ENCODE measurements around the gene MBOAT1.
"Not testable (repeated sequence)": the region's sequence is repeated elsewhere in the genome, so short reads cannot be mapped to it uniquely, and the experiment has no call there.

MBOAT1 gene

DNA sequence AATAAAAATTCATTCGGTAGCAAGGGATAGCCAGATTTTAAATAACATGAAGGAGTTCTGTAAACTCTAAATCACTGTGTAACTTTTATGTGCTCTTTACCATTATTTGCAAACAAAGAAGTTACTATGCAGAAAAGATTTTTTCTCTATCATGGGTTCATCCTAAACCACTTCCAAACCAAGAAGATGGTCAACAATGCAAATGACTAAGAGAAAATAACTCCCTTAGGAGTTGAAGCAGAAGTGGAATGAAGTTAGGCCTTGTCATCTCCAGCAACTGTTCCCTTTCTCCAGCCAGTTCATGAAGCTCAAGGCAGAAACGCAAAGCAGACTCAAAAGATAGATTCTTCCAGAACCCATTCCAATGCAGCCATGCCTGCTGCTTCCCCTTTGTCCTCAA lies 66.0 kb downstream of the MBOAT1 start:
- no peaks in the 10 kb centered on the region for H3F3A ChIP-seq (ENCODE audit: low read depth)
- no peaks in the 10 kb centered on the region for H3K27me3 ChIP-seq (ENCODE audit: insufficient read depth, low read length, poor library complexity, severe bottlenecking)
- TF ChIP-seq EZH2phosphoT487 (IDR thresholded peaks at IDR 0.05; ENCODE audit: borderline replicate concordance) (no peak), CTCF (conservative IDR thresholded peaks at IDR 0.05; ENCODE audit: low read length) (no peak)
- no peak overlapping the region for H3K4me3 ChIP-seq (ENCODE audit: low read length, poor library complexity, severe bottlenecking)
- H2AFZ ChIP-seq (ENCODE audit: low read length) = no peak overlapping the region
- no peak overlapping the region for H3K9ac ChIP-seq (ENCODE audit: low read depth, low read length, poor library complexity, severe bottlenecking)
- no peaks in the 10 kb centered on the region for H3K9me3 ChIP-seq (ENCODE audit: insufficient read depth, low read depth, low read length)
- H3K9me2 ChIP-seq (replicated peaks; ENCODE audit: low read depth, low read length) = no peaks in the 10 kb centered on the region
- no peaks in the 10 kb centered on the region for H4K20me1 ChIP-seq (ENCODE audit: insufficient read depth, low read length, poor library complexity, severe bottlenecking)
- no peaks in the 10 kb centered on the region for H3K4me1 ChIP-seq (ENCODE audit: insufficient read depth, low read length, poor library complexity, severe bottlenecking)
- H3K36me3 ChIP-seq (ENCODE audit: insufficient read depth, low read length) = peaks cover 20% of the 10 kb centered on the region; the same call in 1 of the 2 replicates
- H3K79me2 ChIP-seq (ENCODE audit: insufficient read depth, low read length) = no peaks in the 10 kb centered on the region
- H3K4me2 ChIP-seq (ENCODE audit: low read depth, low read length, poor library complexity, severe bottlenecking) = no peak overlapping the region

DNA sequence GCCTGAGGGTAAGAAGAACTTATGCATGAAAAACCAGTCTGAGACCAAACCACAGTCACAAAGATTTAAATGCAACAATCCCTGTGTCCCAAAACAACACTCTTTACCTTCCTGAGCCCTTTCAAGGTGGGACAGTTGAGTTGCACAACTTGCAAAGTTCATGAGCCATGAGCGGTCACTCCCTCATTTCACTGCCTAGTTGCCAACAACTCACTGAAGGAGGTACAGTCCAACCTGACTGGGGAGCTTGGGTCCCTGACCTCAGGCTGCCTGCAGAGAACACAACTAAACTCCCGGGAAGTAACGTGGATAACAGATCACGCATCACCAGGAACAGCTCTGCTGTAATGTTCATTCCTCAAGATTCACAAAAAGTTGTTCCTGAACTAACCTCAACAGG lies 69.4 kb downstream of the MBOAT1 start:
- Histone ChIP-seq H3K9me3 (ENCODE audit: insufficient read depth, low read depth, low read length) (no peaks in the 10 kb centered on the region), H3K9ac (ENCODE audit: low read depth, low read length, poor library complexity, severe bottlenecking) (no peak overlapping the region), H3K9me2 (replicated peaks; ENCODE audit: low read depth, low read length) (no peaks in the 10 kb centered on the region), H3F3A (ENCODE audit: low read depth) (no peaks in the 10 kb centered on the region), H4K20me1 (ENCODE audit: insufficient read depth, low read length, poor library complexity, severe bottlenecking) (no peaks in the 10 kb centered on the region), H2AFZ (ENCODE audit: low read length) (no peak overlapping the region), H3K27me3 (ENCODE audit: insufficient read depth, low read length, poor library complexity, severe bottlenecking) (no peaks in the 10 kb centered on the region), H3K36me3 (ENCODE audit: insufficient read depth, low read length) (peaks cover 17% of the 10 kb centered on the region; the same call in 1 of the 2 replicates), H3K4me3 (ENCODE audit: low read length, poor library complexity, severe bottlenecking) (no peak overlapping the region), H3K4me1 (ENCODE audit: insufficient read depth, low read length, poor library complexity, severe bottlenecking) (peaks cover 4% of the 10 kb centered on the region), H3K79me2 (ENCODE audit: insufficient read depth, low read length) (no peaks in the 10 kb centered on the region), H3K4me2 (ENCODE audit: low read depth, low read length, poor library complexity, severe bottlenecking) (no peak overlapping the region)
- no peak for TF ChIP-seq CTCF (conservative IDR thresholded peaks at IDR 0.05; ENCODE audit: low read length)
- no peak for TF ChIP-seq EZH2phosphoT487 (IDR thresholded peaks at IDR 0.05; ENCODE audit: borderline replicate concordance)

- TF ChIP-seq EZH2phosphoT487 (IDR thresholded peaks at IDR 0.05; ENCODE audit: borderline replicate concordance) = no peak
- no peak for TF ChIP-seq CTCF (conservative IDR thresholded peaks at IDR 0.05; ENCODE audit: low read length)
- peaks cover 16% of the 10 kb centered on the region; the same call in 1 of the 2 replicates for H3K36me3 ChIP-seq (ENCODE audit: insufficient read depth, low read length)
- peaks cover 12% of the 10 kb centered on the region for H3K4me1 ChIP-seq (ENCODE audit: insufficient read depth, low read length, poor library complexity, severe bottlenecking)
- H2AFZ ChIP-seq (ENCODE audit: low read length) = no peak overlapping the region
- no peaks in the 10 kb centered on the region for H3K9me3 ChIP-seq (ENCODE audit: insufficient read depth, low read depth, low read length)
- no peaks in the 10 kb centered on the region for H3F3A ChIP-seq (ENCODE audit: low read depth)
- no peaks in the 10 kb centered on the region for H3K79me2 ChIP-seq (ENCODE audit: insufficient read depth, low read length)
- no peak overlapping the region for H3K4me2 ChIP-seq (ENCODE audit: low read depth, low read length, poor library complexity, severe bottlenecking)
- no peak overlapping the region for H3K9ac ChIP-seq (ENCODE audit: low read depth, low read length, poor library complexity, severe bottlenecking)
- H3K9me2 ChIP-seq (replicated peaks; ENCODE audit: low read depth, low read length) = no peaks in the 10 kb centered on the region
- no peaks in the 10 kb centered on the region for H4K20me1 ChIP-seq (ENCODE audit: insufficient read depth, low read length, poor library complexity, severe bottlenecking)
- H3K27me3 ChIP-seq (ENCODE audit: insufficient read depth, low read length, poor library complexity, severe bottlenecking) = no peaks in the 10 kb centered on the region
- no peak overlapping the region for H3K4me3 ChIP-seq (ENCODE audit: low read length, poor library complexity, severe bottlenecking)
Observed at GRCh38 chr6:20141931-20142330, 70.3 kb downstream of the MBOAT1 start.

DNA sequence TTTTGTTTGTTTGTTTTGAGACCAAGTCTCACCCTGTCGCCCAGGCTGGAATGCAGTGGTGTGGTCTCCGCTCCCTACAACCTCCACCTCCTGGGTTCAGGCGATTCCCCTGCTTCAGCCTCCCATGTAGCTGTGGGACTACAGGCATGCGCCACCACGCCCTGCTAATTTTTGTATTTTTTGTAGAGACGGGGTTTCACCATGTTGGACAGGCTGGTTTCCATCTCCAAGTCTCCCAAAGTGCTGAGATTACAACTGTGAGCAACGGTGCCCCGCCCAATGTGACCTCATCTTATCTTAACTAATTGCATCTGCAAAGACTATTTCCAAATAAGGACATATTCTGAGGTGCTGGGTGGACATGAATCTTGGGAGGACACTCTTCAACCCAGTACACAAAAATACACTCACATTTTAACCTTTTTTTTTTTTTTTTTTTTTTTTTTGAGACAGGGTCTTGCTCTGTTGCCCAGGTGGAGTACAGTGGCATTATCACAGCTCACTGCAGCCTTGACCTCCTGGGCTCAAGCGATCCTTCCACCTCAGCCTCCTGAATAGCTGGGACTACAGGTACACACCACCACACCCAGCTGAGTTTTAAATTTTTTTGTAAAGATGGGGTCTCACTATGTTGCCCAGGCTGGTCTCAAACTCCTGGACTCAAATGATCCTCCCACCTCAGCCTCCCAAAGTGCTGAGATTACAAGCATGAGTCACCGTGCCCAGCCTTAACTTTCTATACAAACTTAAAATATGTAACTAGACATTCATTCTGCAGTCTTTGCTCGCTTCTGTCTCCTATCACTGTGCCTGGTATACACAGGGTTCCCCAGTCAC lies 72.9 kb downstream of the MBOAT1 start:
- not testable (repeated sequence) for H3K4me3 ChIP-seq (ENCODE audit: low read length, poor library complexity, severe bottlenecking)

More for the DNA sequence above, 72.9 kb downstream of the MBOAT1 start:
- H3K4me2 ChIP-seq (ENCODE audit: low read depth, low read length, poor library complexity, severe bottlenecking); H3K9me2 ChIP-seq (replicated peaks; ENCODE audit: low read depth, low read length); H3K9me3 ChIP-seq (ENCODE audit: insufficient read depth, low read depth, low read length); H4K20me1 ChIP-seq (ENCODE audit: insufficient read depth, low read length, poor library complexity, severe bottlenecking); H2AFZ ChIP-seq (ENCODE audit: low read length); H3K36me3 ChIP-seq (ENCODE audit: insufficient read depth, low read length); H3K79me2 ChIP-seq (ENCODE audit: insufficient read depth, low read length); H3K27me3 ChIP-seq (ENCODE audit: insufficient read depth, low read length, poor library complexity, severe bottlenecking); H3F3A ChIP-seq (ENCODE audit: low read depth); H3K9ac ChIP-seq (ENCODE audit: low read depth, low read length, poor library complexity, severe bottlenecking): not testable (repeated sequence)
- H3K4me1 ChIP-seq (ENCODE audit: insufficient read depth, low read length, poor library complexity, severe bottlenecking) = peaks cover 31% of the 10 kb centered on the region

All from Loucy (cell line).